Vagina (tissue), 2 donors: Measurements from ENCODE around the gene C1orf105.

Experiments used
- CTCF ChIP-seq, 3 experiments: fragments of 450-650 bp in 2 of 3; fragments of 200-600 bp in 1 of 3; sonication (generic) in 1 of 3; IDR thresholded peaks; one replicate each; pipeline ENCODE4 v1.5.1; 2017 to 2019; ENCODE audit warnings: antibody characterized with exemption in 3 of 3, mild to moderate bottlenecking in 2 of 3, moderate library complexity in 2 of 3
- POLR2A ChIP-seq, 2 donors: fragments of 450-650 bp; IDR thresholded peaks; one replicate each; pipeline ENCODE4 v1.6.1; 2017; ENCODE audit warnings: antibody characterized with exemption in 2 of 2, mild to moderate bottlenecking in 2 of 2, moderate library complexity in 2 of 2

DNA sequence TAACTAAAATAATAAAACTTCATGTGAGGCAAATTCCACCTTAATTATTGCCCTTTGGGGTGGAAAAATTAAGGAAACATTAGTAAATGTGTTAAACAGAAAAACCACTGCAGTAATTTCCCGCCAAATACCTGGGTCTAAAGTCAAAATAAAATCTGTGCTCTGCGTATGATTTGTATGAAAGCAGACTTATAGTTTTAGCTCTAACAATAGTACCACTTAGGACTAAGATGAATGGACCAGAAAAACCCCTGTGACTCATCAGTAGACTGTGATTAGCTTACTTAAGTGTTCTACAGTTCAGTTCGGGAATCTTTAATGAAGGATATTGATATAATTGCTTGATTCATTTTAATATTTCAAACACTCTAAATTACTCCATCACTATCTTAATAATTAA, 23.3 kb upstream of the C1orf105 start:
- no peak for TF ChIP-seq POLR2A (IDR thresholded peaks at IDR 0.05)
- no peak for TF ChIP-seq CTCF (IDR thresholded peaks at IDR 0.05)
